GM21737 (cell line): ENCODE data around the gene HDGFL2.

ENCODE experiments used
- ATAC-seq: cut with Tn5 transposase; IDR thresholded peaks from one replicate; pipeline ENCODE4 v1.9.1; 2021; ENCODE audit warnings: mild to moderate bottlenecking, moderate library complexity; ENCODE audit not compliant: unreplicated experiment

Gene HDGFL2

DNA sequence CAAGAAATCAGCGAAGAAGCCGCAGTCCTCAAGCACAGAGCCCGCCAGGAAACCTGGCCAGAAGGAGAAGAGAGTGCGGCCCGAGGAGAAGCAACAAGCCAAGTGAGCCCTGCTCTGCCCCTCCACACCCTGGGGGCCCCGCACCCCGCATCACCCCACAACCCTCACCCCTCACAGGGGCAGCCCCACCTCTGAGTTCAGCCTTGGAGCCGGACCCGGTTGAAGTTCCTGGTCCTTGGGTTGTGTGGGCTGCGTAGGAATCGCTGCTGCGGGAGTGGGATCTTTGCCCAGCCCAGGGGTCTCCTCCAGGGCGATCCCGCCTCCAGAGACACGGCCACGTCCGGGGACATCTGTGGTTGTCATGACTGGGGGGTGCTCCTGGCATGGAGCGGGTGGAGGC lies 24.2 kb downstream of the HDGFL2 start:
- ATAC-seq, result no peak

- no peak for ATAC-seq
Observed at GRCh38 chr19:4497770-4498389, 25.8 kb downstream of the HDGFL2 start.

- no peak for ATAC-seq
Observed at GRCh38 chr19:4498694-4499093, 26.6 kb downstream of the HDGFL2 start.

DNA sequence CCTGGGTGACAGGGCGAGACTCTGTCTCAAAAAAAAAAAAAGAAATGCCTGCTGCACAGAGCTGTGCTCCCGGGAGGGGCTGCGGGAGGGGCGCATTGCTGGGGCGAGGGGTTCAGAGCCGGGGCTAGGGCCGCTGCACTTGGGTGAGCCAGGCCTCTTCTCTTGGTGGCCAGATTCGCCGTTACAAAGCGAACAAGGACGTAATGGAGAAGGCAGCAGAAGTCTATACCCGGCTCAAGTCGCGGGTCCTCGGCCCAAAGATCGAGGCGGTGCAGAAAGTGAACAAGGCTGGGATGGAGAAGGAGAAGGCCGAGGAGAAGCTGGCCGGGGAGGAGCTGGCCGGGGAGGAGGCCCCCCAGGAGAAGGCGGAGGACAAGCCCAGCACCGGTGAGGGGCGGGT lies 27.2 kb downstream of the HDGFL2 start:
- ATAC-seq, result no peak

GRCh38 chr19:4499855-4500254 lies 27.8 kb downstream of the HDGFL2 start:
- ATAC-seq, result no peak

- ATAC-seq, result no peak
Observed at GRCh38 chr19:4500841-4501591, 28.9 kb downstream of the HDGFL2 start.

- no peak for ATAC-seq
Observed at GRCh38 chr19:4501691-4502090, 29.6 kb downstream of the HDGFL2 start.

DNA sequence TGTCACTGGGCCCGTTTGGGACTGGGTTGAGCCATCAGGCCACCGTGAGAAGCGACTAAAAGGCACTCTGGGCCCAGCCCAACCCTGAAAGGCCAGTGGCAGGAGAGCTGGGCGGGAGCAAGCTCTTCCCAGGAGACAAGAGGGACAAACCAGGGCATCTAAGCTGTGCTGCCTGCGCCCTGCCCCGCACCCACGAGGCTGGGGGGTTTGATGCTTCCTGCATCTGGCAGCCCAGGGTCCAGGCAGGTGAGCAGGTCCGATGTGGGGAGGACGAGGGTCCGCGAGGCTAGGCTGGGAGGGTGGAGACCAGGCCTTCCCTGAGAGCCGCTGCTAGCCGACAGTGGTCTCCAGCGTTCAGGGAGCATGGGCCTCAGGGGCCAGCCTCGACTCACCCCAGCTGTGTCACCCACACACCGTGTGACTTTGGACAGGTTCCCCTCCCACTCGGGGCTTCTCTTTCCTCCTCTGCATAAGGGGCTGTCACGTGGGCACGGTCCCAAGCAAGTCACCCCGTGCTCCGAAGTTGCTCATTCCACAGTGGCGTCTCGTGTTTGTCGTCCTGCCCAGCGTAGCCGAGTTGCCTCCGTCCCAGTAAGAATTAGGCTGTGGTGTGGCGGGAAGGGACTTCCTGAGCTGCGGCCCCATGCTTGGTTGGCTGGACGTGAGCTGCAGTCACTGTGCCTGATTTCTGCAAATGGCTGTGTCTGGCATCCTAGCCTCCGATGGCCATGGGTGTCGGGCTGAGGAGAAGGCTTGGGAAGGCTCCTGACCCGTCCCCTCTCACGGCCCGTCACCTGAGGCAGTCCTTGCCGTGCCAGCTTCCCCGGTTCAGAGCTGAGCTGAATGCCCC lies 30.4 kb downstream of the HDGFL2 start:
- ATAC-seq, result no peak

DNA sequence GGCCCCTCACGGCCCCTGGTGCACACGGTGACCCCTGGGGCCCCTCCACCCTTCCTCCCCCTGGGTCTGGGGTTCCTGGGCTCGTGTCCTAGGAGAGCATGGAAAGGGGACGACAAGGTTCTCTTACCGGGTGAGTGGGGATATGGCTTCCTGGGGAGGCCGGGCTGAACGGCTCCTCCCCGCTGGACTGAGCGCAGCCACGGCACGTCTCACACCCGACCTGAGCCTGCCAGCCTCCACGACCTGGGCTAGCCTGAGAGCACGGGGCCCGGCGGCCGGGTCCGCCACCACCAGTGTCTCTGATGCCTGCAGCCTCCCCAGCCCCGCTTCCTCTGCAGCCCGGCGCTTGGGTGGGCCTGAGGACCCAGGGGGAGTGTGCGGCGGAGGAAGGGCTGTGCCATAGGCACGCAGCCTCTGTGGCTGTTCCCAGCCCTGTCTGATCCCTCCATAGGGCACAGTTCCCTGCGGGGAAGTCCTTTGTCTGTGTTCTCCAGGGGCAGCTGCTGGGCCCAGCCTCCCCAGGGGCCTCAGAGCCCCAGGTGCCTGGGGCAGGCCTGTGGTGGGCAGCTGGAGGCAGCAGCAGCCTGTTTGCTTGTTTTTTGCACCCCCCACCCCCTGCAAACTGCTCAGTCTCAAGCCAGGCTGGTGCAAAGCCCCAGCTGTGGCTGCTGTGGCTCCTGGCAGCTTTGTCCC lies 31.2 kb downstream of the HDGFL2 start:
- no peak for ATAC-seq

DNA sequence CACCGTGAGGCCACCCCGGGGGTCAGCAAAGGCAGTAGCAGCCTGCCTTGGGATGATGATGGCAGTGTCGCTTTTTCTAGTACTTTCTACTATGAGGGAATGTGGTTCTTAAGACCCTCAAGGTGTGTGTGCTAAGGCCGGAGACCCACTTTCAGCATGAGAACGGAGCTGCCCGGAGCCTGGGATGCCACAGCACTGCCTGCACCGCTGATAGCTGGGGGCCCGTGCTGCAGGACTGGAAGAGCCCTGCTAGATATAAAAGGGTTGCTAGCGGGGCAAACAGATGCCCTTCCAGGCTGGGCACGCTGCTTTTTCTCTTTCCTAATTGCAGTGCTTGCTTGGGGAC lies 31.7 kb downstream of the HDGFL2 start:
- no peak for ATAC-seq

DNA sequence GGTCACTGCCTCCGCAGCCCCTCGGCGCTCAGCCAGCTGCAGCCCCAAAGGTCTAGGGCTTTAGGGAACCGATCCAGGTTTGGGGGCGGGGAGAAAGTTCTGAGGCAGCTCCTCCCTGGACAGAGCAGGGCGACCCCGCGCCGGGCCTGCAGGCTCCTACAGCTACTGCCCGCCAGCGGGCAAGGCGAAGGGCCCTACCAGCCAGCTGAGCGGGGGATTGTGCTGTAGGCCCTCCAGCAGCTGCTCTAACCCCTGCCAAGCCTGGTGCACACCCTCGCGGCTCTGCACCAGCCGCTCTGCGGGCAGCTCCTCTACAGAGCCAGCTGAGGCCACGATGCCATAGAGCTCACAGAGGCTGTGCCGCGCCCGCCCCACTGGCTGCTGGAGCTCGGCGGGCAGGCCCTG lies 32.2 kb downstream of the HDGFL2 start:
- no peak for ATAC-seq

DNA sequence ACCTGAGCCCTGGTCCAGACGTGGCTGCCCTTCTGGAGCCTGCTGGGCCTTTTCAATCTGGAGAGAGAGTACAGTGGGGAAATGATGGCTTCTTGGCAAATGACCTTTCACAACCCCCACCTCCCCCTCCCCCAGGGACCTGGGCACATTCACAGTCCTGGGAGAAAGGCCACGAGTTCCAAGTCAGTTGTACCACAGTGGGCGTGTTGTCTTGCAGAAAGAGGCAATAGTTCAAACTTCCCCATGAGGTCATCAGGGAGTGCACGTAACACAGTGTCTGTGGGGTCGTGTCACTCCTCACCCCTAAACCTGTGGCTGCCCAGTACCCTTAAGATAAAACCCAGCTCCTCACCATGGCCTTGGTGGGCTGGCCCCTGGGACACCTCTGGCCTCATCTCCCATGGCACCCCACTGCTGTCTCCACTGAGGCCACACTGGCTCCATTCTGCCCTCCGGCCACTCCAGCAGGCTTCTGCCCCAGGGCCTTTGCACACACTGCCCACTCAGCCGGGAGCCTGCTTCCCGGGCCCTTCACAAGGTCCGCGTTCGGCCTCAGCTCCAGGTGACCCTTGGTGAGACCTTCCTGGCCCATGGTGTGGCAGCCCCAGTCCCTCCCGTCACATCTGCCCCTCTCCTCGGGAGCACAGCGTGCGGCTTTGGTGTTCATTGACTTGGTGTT lies 32.9 kb downstream of the HDGFL2 start:
- ATAC-seq, result no peak

GRCh38 chr19:4505570-4506448 lies 33.7 kb downstream of the HDGFL2 start:
- no peak for ATAC-seq

- ATAC-seq, result no peak
Observed at GRCh38 chr19:4506449-4507149, 34.5 kb downstream of the HDGFL2 start.

DNA sequence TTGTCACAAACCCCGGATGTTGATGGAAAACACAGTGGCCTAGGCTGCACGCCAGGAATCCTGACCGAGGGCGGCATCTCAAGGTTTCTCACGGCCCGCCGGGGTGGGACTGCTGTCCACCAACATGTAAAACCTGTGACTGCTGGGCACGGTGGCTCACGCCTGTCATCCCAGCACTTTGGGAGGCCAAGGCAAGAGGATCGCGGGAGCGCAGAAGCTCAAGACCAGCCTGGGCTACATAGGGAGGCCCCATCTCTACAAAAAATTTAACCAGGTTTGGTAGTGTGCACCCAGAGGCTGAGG lies 35.0 kb downstream of the HDGFL2 start:
- no peak for ATAC-seq

DNA sequence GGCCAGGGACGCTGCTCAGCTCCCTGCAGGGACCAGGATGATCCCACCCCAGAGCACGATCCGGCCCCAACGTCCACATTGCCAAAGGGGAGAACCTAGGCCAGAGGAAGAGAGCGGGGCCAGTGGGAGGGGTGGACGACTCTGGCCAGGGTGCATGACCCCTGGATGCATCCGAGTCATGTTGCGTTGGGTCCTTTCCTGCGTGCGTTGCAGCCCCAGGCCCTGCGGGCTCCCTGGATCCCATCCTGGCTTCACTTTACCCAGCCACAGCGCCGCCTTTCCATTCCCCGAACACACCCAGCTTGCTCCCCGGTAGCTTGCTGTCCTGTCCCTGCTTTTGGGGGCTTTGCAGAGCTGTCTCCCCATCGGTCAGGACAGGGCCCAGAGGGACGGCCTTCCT lies 35.7 kb downstream of the HDGFL2 start:
- ATAC-seq, result no peak

DNA sequence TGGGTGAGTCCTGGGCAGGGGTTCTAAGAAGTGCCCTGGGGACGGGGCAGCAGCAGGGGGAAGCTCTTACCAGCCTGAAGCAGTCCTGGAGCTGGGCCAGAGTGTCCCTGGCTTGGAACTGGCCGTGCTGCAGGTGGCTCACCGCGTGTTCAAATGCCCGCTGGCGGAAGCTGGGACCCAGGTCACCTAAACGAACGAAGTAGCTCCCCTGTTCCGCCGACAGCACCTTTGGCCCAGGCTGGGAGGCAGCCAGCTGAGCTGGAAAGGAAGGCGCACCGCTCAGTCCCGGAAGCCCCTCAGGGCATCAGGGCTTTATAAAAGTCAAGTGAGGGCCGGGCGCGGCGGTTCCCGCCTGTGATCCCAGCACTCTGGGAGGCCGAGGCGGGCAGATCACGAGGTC lies 36.6 kb downstream of the HDGFL2 start:
- ATAC-seq, result no peak

GRCh38 chr19:4510435-4511255 lies 38.5 kb downstream of the HDGFL2 start:
- ATAC-seq, result no peak
